Fibroblast of pulmonary artery (primary cell): Measurements from ENCODE around the gene HSD3B7.

Experiments
- DNase-seq: peaks from one replicate; pipeline ENCODE4 v3.0.0-alpha.2; 2010; ENCODE audit warnings: low read depth
- H3K4me3 ChIP-seq: replicated peaks from 2 replicates; pipeline ENCODE4 v1.5.1; 2011; ENCODE audit warnings: low read depth, mild to moderate bottlenecking, control low read depth, low read length, moderate library complexity
- CTCF ChIP-seq: IDR thresholded peaks from 2 replicates; pipeline ENCODE4 v1.5.1; 2011; ENCODE audit warnings: mild to moderate bottlenecking, control low read depth, low read length, inconsistent platforms; ENCODE audit errors: missing control alignments

Gene HSD3B7

GRCh38 chr16:30958175-30959079 lies 26.6 kb upstream of the HSD3B7 start:
- peak; percentile 51 for DNase-seq
- peak overlapping the region; percentile 87 for H3K4me3 ChIP-seq
- TF ChIP-seq CTCF, result no peak

- no peak for DNase-seq
- no peak for TF ChIP-seq CTCF
Observed at GRCh38 chr16:30961384-30961783, 23.6 kb upstream of the HSD3B7 start.

GRCh38 chr16:30963925-30964511 lies 21.0 kb upstream of the HSD3B7 start:
- DNase-seq, result no peak
- TF ChIP-seq CTCF, result no peak
- H3K4me3 ChIP-seq, result no peak overlapping the region

More at GRCh38 chr16:30961384-30961783, 23.6 kb upstream of the HSD3B7 start:
- no peak overlapping the region for H3K4me3 ChIP-seq

- no peak overlapping the region for H3K4me3 ChIP-seq
- DNase-seq, result no peak
- no peak for TF ChIP-seq CTCF
Observed at GRCh38 chr16:30964574-30965226, 20.3 kb upstream of the HSD3B7 start.

- no peak for DNase-seq
- TF ChIP-seq CTCF, result no peak
- H3K4me3 ChIP-seq, result no peak overlapping the region
Observed at GRCh38 chr16:30965436-30965835, 19.6 kb upstream of the HSD3B7 start.

- H3K4me3 ChIP-seq, result no peak overlapping the region
- DNase-seq, result no peak
- TF ChIP-seq CTCF, result no peak
Observed at GRCh38 chr16:30966033-30966619, 18.9 kb upstream of the HSD3B7 start.
